Ascending aorta (tissue), 2 donors: ENCODE measurements around the gene MLYCD. TPM values are rescaled to one million over a fixed set of nuclear protein-coding genes. Genes with fewer than 3 reads are reported as not detected.

Experiments used
- DNase-seq, 2 donors: peaks; one replicate each; pipeline ENCODE4 v3.0.0-alpha.2; 2019; ENCODE audit warnings: low spot score in 2 of 2
- H3K27ac ChIP-seq, 2 donors: fragments of 200-600 bp; sonication (generic); one replicate each; pipeline ENCODE4 v1.5.1; 2016 to 2017; ENCODE audit warnings: mild to moderate bottlenecking in 1 of 2
- H3K27me3 ChIP-seq: fragments of 200-600 bp; sonication (generic); one replicate; pipeline ENCODE4 v1.5.1; 2017
- H3K36me3 ChIP-seq, 2 donors: fragments of 200-600 bp; sonication (generic); one replicate each; pipeline ENCODE4 v1.5.1; 2016
- H3K4me1 ChIP-seq, 2 donors: fragments of 200-600 bp; sonication (generic); one replicate each; pipeline ENCODE4 v1.5.1; 2016 to 2017; ENCODE audit warnings: mild to moderate bottlenecking in 1 of 2
- H3K4me3 ChIP-seq, 2 donors: fragments of 200-600 bp; sonication (generic); one replicate each; pipeline ENCODE4 v1.5.1; 2016 to 2017; ENCODE audit warnings: mild to moderate bottlenecking in 1 of 2
- H3K9me3 ChIP-seq, 2 donors: fragments of 200-600 bp; sonication (generic); one replicate each; pipeline ENCODE4 v1.5.1; 2016
- intact Hi-C: fragments of 100-400 bp; cut with DNase I; formaldehyde crosslinking; loops from one replicate; pipeline ENCODE4 v1.15.1; 2023
- total RNA-seq: library from RNA; depleted of rRNA; stranded (reverse); fragments of >200 nt; gene quantifications from one replicate; pipeline ENCODE4 v1.1.0, GENCODE V29; 2016
- TF ChIP-seq, protein P1 (sequence below), 3 experiments: fragments of 200-600 bp in 2 of 3; fragments of 450-650 bp in 1 of 3; sonication (generic) in 2 of 3; IDR thresholded peaks; one replicate each; pipeline ENCODE4 v1.5.1; 2016 to 2019; ENCODE audit warnings: antibody characterized with exemption in 3 of 3, mild to moderate bottlenecking in 1 of 3, moderate library complexity in 1 of 3

Gene MLYCD
- total RNA-seq, 1 donor from 2014 or later = 13.4 TPM

DNA sequence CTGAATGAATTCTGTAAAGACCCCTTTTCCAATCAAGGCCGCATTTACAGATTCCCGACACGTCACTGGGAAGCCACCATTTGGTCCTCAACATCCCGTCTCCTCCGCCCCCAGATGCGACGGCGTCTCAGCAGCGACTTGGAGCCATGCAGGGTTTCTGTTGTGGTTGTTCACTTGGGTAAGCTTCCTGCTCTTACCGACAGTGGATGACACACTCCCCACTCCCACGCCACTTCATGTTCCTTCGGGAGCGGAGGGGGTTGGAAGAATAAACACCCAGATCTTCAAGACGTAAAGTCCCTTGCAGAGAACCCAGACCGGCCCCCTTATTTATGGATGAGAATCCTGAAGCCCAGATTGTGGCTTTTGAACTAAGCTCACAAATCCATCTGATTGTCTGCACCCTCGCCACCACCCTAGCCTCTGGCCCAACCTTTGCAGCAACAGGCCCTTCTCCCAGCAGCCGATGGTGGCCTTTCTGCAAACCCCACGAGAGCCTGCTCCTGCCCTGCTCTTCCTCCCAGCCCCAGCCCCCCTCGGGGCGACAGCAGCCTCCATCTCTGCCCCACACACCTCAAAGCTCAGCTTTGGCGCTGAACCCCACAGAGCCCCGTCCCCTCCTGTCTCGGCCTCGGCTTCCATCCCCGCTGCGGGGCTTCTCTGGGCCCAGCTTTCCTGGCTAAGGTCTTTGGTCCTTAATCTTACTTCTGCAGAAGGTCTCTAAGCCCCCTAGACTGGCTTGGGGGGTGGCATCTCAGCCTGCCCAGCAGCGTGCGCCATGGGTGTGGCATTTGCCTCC is 35.2 kb downstream of the MLYCD start:
- no peak for DNase-seq
- Histone ChIP-seq H3K36me3 (peaks cover 0 to 1% of the 10 kb centered on the region in 2 donors), H3K4me1 (no peaks in the 10 kb centered on the region), H3K27ac (no peak overlapping the region), H3K9me3 (no peaks in the 10 kb centered on the region), H3K27me3 (no peaks in the 10 kb centered on the region), H3K4me3 (no peak overlapping the region)
- intact Hi-C loops = no loop called here
- TF ChIP-seq, protein P1, sequence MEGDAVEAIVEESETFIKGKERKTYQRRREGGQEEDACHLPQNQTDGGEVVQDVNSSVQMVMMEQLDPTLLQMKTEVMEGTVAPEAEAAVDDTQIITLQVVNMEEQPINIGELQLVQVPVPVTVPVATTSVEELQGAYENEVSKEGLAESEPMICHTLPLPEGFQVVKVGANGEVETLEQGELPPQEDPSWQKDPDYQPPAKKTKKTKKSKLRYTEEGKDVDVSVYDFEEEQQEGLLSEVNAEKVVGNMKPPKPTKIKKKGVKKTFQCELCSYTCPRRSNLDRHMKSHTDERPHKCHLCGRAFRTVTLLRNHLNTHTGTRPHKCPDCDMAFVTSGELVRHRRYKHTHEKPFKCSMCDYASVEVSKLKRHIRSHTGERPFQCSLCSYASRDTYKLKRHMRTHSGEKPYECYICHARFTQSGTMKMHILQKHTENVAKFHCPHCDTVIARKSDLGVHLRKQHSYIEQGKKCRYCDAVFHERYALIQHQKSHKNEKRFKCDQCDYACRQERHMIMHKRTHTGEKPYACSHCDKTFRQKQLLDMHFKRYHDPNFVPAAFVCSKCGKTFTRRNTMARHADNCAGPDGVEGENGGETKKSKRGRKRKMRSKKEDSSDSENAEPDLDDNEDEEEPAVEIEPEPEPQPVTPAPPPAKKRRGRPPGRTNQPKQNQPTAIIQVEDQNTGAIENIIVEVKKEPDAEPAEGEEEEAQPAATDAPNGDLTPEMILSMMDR (IDR thresholded peaks at IDR 0.05) = no peak

- DNase-seq = no peak
- Histone ChIP-seq H3K36me3 (no peaks in the 10 kb centered on the region), H3K4me1 (no peaks in the 10 kb centered on the region), H3K27me3 (no peaks in the 10 kb centered on the region), H3K27ac (no peak overlapping the region), H3K4me3 (no peak overlapping the region), H3K9me3 (no peaks in the 10 kb centered on the region)
- intact Hi-C loops = no loop called here
- TF ChIP-seq, protein P1 (IDR thresholded peaks at IDR 0.05) = no peak
Observed at GRCh38 chr16:83934684-83934977, 35.7 kb downstream of the MLYCD start.

- Histone ChIP-seq H3K9me3 (no peaks in the 10 kb centered on the region), H3K27me3 (no peaks in the 10 kb centered on the region), H3K4me3 (no peak overlapping the region), H3K27ac (no peak overlapping the region), H3K4me1 (no peaks in the 10 kb centered on the region), H3K36me3 (no peaks in the 10 kb centered on the region)
- intact Hi-C loops = no loop called here
- no peak for DNase-seq
- TF ChIP-seq, protein P1 (IDR thresholded peaks at IDR 0.05) = no peak
Observed at GRCh38 chr16:83935005-83935857, 36.3 kb downstream of the MLYCD start.

GRCh38 chr16:83935858-83936255 is 36.9 kb downstream of the MLYCD start:
- Histone ChIP-seq H3K9me3 (no peaks in the 10 kb centered on the region), H3K27me3 (no peaks in the 10 kb centered on the region), H3K4me3 (no peak overlapping the region), H3K36me3 (no peaks in the 10 kb centered on the region), H3K27ac (no peak overlapping the region), H3K4me1 (no peaks in the 10 kb centered on the region)
- TF ChIP-seq, protein P1 (IDR thresholded peaks at IDR 0.05) = no peak
- intact Hi-C loops = no loop called here
- no peak for DNase-seq

DNA sequence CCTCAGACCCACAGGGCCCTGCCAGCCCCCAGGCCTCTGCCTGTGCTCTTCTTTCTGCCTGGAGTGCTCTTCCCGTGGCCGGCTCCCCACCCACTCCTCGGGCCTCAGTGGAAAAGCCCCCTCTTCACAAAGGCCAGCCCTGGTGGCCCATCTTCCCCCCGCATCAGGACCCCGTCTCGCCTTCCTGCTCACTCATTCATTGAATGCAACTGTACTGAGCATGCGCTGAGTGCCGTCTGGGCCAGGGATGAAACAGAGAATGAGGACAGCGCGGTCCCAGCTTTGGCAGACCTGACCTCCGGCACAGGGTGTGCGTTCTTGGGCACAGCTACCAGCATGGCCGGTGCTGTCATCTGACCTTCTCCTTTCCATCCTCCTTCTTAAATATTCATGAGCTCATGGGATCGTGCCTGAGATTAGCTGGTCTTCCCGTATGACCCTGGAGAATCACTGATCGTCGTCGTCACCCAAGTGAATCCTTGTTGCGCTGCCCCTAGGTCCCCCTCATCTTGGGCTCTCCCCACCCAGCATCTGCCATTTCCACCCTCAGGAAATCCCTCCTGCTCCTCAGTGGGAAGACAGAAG is 37.8 kb downstream of the MLYCD start:
- intact Hi-C loops = no loop called here
- DNase-seq = no peak
- Histone ChIP-seq H3K27ac (no peak overlapping the region), H3K36me3 (no peaks in the 10 kb centered on the region), H3K27me3 (no peaks in the 10 kb centered on the region), H3K4me1 (no peaks in the 10 kb centered on the region), H3K9me3 (no peaks in the 10 kb centered on the region), H3K4me3 (no peak overlapping the region)
- TF ChIP-seq, protein P1 (IDR thresholded peaks at IDR 0.05) = no peak
